HL-60 (cell line): ENCODE results near the gene CHFR.

ENCODE experiments used
- CTCF ChIP-seq: IDR thresholded peaks from one replicate; pipeline ENCODE4 v1.5.1; 2011; ENCODE audit warnings: low read length, control low read depth, inconsistent platforms; ENCODE audit not compliant: insufficient read depth
- GABPA ChIP-seq: IDR thresholded peaks from 2 replicates; pipeline ENCODE4 v1.6.1; 2012; ENCODE audit warnings: low read depth
- POLR2AphosphoS5 ChIP-seq: IDR thresholded peaks from 2 replicates; pipeline ENCODE4 v1.6.1; 2012; ENCODE audit warnings: low read depth

DNA sequence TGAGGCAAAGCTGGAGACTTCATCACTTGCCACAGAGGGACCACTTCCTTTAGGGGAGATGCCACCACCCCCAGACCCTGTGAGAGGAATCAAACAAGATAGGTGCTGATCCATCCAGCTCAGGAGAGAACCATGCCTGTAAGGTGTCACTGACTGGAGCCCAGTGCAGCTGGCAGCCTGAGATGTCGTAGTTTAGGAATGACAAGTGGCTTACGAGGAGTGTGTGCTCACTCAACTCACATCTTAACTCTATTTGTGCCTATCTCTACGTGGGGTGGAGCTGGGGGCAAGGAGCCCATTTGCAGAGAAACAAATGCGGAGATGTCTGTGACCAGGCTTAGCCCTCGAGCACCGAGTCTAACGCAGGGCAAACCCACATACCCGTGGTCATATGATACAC lies 25.8 kb downstream of the CHFR start:
- no peak for TF ChIP-seq CTCF
- TF ChIP-seq GABPA: no peak
- TF ChIP-seq POLR2AphosphoS5: no peak
